ENCODE results near the gene RASGRF2.

GRCh38 chr5:80941496-80941895 lies 18.7 kb upstream of the RASGRF2 start:
- TF ChIP-seq POLR2AphosphoS5 (IDR thresholded peaks at IDR 0.05) (no peak), TAF1 (IDR thresholded peaks at IDR 0.05; ENCODE audit: low read depth) (no peak), CTCF (IDR thresholded peaks at IDR 0.05; ENCODE audit: poor library complexity, severe bottlenecking) (no peak)
